Cardiac muscle cell (in vitro differentiated cells and primary cell): Measurements from ENCODE around the gene MOV10L1. TPM values are rescaled to one million over a fixed set of nuclear protein-coding genes. Genes with fewer than 3 reads are reported as not detected.
"Not testable (repeated sequence)": the region's sequence is repeated elsewhere in the genome, so short reads cannot be mapped to it uniquely, and the experiment has no call there.

Experiments used
- DNase-seq, 2 donors: peaks; one replicate each; pipeline versions ENCODE4 v3.0.0 to v3.0.0-alpha.2; 2010 to 2017; ENCODE audit warnings: low read depth in 1 of 2, low spot score in 1 of 2
- H3K27ac ChIP-seq: fragments of 200-600 bp; sonication (generic); 2 replicates; pipeline ENCODE4 v1.5.1; 2016
- H3K27me3 ChIP-seq: fragments of 200-600 bp; sonication (generic); 2 replicates; pipeline ENCODE4 v1.6.0; 2016; ENCODE audit warnings: control low read depth
- H3K36me3 ChIP-seq: fragments of 200-600 bp; sonication (generic); 2 replicates; pipeline ENCODE4 v1.5.1; 2016; ENCODE audit warnings: control low read depth
- H3K4me1 ChIP-seq: fragments of 200-600 bp; sonication (generic); 2 replicates; pipeline ENCODE4 v1.8.1; 2017; ENCODE audit warnings: low read depth, mild to moderate bottlenecking, mixed run types
- H3K4me3 ChIP-seq: fragments of 200-600 bp; sonication (generic); 2 replicates; pipeline ENCODE4 v1.5.1; 2016; ENCODE audit warnings: mild to moderate bottlenecking
- H3K9me3 ChIP-seq: fragments of 200-600 bp; sonication (generic); 2 replicates; pipeline ENCODE4 v1.5.1; 2017; ENCODE audit warnings: low read depth, mild to moderate bottlenecking, control low read depth
- CTCF ChIP-seq: IDR thresholded peaks from 2 replicates; pipeline ENCODE4 v1.5.1; 2012; ENCODE audit warnings: low read depth, mild to moderate bottlenecking, low read length
- polyA plus RNA-seq: library from polyadenylated mRNA; unstranded; fragments of >200 nt; fragmentation: Nextera tagmentation; extraction: Ambion mirVana; gene quantifications from 2 replicates; pipeline ENCODE4 v1.2.1, GENCODE V29; 2016
- total RNA-seq: library from RNA; depleted of rRNA; stranded (reverse); fragments of >200 nt; gene quantifications from 2 replicates; pipeline ENCODE4 v1.2.3, GENCODE V29; 2016

MOV10L1 gene
- total and polyA plus RNA-seq, 2 experiments from 2014 or later = 1.1 TPM; not detected in 1

GRCh38 chr22:50145721-50146438, 56.1 kb downstream of the MOV10L1 start:
- Histone ChIP-seq H3K36me3 (no peaks in the 10 kb centered on the region), H3K4me1 (peaks cover 25% of the 10 kb centered on the region), H3K9me3 (no peaks in the 10 kb centered on the region), H3K4me3 (no peak overlapping the region), H3K27ac (peak overlapping the region; percentile 47), H3K27me3 (no peaks in the 10 kb centered on the region)
- TF ChIP-seq CTCF = no peak
- peak in 1 of 2 donors; percentile 24 for DNase-seq

GRCh38 chr22:50146439-50147238, 56.8 kb downstream of the MOV10L1 start:
- peak; percentile 93 for TF ChIP-seq CTCF
- H3K36me3 ChIP-seq = no peaks in the 10 kb centered on the region
- H3K27ac ChIP-seq = peak overlapping the region; percentile 47
- no peaks in the 10 kb centered on the region for H3K27me3 ChIP-seq
- no peak overlapping the region for H3K4me3 ChIP-seq
- DNase-seq = peak; percentile 58 to 83
- peaks cover 25% of the 10 kb centered on the region for H3K4me1 ChIP-seq
- no peaks in the 10 kb centered on the region for H3K9me3 ChIP-seq

GRCh38 chr22:50147258-50148165, 57.7 kb downstream of the MOV10L1 start:
- peaks cover 25% of the 10 kb centered on the region for H3K4me1 ChIP-seq
- not testable (repeated sequence) for H3K9me3 ChIP-seq, DNase-seq, H3K27ac ChIP-seq, H3K4me3 ChIP-seq, H3K27me3 ChIP-seq, H3K36me3 ChIP-seq

- Histone ChIP-seq H3K27ac (no peak overlapping the region), H3K9me3 (no peaks in the 10 kb centered on the region), H3K4me3 (no peak overlapping the region), H3K36me3 (no peaks in the 10 kb centered on the region), H3K4me1 (peaks cover 22% of the 10 kb centered on the region), H3K27me3 (no peaks in the 10 kb centered on the region)
- TF ChIP-seq CTCF = no peak
- no peak for DNase-seq
Observed at GRCh38 chr22:50148166-50148500, 58.3 kb downstream of the MOV10L1 start.

GRCh38 chr22:50148991-50149721, 59.4 kb downstream of the MOV10L1 start:
- H3K4me1 ChIP-seq = peaks cover 22% of the 10 kb centered on the region
- peak; percentile 52 to 80 for DNase-seq
- H3K4me3 ChIP-seq = no peak overlapping the region
- no peaks in the 10 kb centered on the region for H3K36me3 ChIP-seq
- TF ChIP-seq CTCF = peak; percentile 79
- no peaks in the 10 kb centered on the region for H3K9me3 ChIP-seq
- no peaks in the 10 kb centered on the region for H3K27me3 ChIP-seq
- no peak overlapping the region for H3K27ac ChIP-seq
